GM21576 (cell line): Measurements from ENCODE around the gene ADAMTS9.

Experiments
- ATAC-seq: cut with Tn5 transposase; IDR thresholded peaks from one replicate; pipeline ENCODE4 v1.9.1; 2021; ENCODE audit warnings: mild to moderate bottlenecking, moderate library complexity; ENCODE audit not compliant: unreplicated experiment

Gene ADAMTS9

GRCh38 chr3:64621275-64621674 is 66.5 kb downstream of the ADAMTS9 start:
- ATAC-seq, result no peak

- ATAC-seq, result no peak
Measured at GRCh38 chr3:64620020-64620419, 67.8 kb downstream of the ADAMTS9 start.

- ATAC-seq, result no peak
Measured at GRCh38 chr3:64619216-64619615, 68.6 kb downstream of the ADAMTS9 start.

- no peak for ATAC-seq
Measured at GRCh38 chr3:64617610-64618009, 70.2 kb downstream of the ADAMTS9 start.

GRCh38 chr3:64616953-64617352 is 70.8 kb downstream of the ADAMTS9 start:
- no peak for ATAC-seq

GRCh38 chr3:64612916-64613526 is 74.8 kb downstream of the ADAMTS9 start:
- ATAC-seq, result no peak

- no peak for ATAC-seq
Measured at GRCh38 chr3:64612082-64612860, 75.5 kb downstream of the ADAMTS9 start.

- ATAC-seq, result no peak
Measured at GRCh38 chr3:64608741-64609140, 79.1 kb downstream of the ADAMTS9 start.

GRCh38 chr3:64607032-64607551 is 80.7 kb downstream of the ADAMTS9 start:
- no peak for ATAC-seq

- no peak for ATAC-seq
Measured at GRCh38 chr3:64604313-64604712, 83.5 kb downstream of the ADAMTS9 start.

- ATAC-seq, result no peak
Measured at GRCh38 chr3:64601824-64602223, 86.0 kb downstream of the ADAMTS9 start.

GRCh38 chr3:64600246-64600950 is 87.4 kb downstream of the ADAMTS9 start:
- ATAC-seq, result no peak

GRCh38 chr3:64599651-64600050 is 88.1 kb downstream of the ADAMTS9 start:
- no peak for ATAC-seq

- ATAC-seq, result no peak
Measured at GRCh38 chr3:64595253-64595694, 92.5 kb downstream of the ADAMTS9 start.

GRCh38 chr3:64594134-64594533 is 93.7 kb downstream of the ADAMTS9 start:
- ATAC-seq, result no peak

GRCh38 chr3:64593350-64593749 is 94.5 kb downstream of the ADAMTS9 start:
- no peak for ATAC-seq

GRCh38 chr3:64591615-64592014 is 96.2 kb downstream of the ADAMTS9 start:
- ATAC-seq, result no peak

- no peak for ATAC-seq
Measured at GRCh38 chr3:64588380-64588779, 99.4 kb downstream of the ADAMTS9 start.

GRCh38 chr3:64586952-64587351 is 100.8 kb downstream of the ADAMTS9 start:
- no peak for ATAC-seq

GRCh38 chr3:64584179-64584578 is 103.6 kb downstream of the ADAMTS9 start:
- no peak for ATAC-seq

GRCh38 chr3:64578797-64579196 is 109.0 kb downstream of the ADAMTS9 start:
- ATAC-seq, result no peak
